ENCODE results near the gene EIF5. TPM values are rescaled to one million over a fixed set of nuclear protein-coding genes. Genes with fewer than 3 reads are reported as not detected.

The EIF5 gene
- total RNA-seq, 1 experiment from 2014 or later = 356 TPM

DNA sequence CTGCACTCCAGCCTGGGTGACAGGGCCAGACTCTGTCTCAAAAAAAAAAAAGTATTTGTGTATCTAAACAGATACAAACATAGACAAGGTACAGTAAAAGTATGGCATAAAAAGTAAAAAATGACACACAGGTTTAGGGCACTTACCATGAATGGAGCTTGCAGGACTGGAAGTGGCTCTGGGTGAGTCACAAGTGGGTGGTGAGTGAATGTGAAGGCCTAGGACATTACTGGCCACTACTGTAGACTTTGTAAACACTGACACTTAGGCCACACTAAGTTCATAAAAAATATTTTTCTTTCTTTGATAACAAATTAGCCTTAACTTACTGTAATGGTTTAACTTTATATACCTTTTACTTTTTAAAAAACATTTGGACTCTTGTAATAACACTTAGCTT, 38.0 kb upstream of the EIF5 start:
- H3K9me3 Mint-ChIP-seq = no peaks in the 10 kb centered on the region; a peak in 1 of 5 replicates
- H2AK5ac ChIP-seq (ENCODE audit: insufficient read length, low read length) = no peak overlapping the region
- H3K14ac ChIP-seq (ENCODE audit: insufficient read depth, low read length) = no peak overlapping the region
- H3K4ac ChIP-seq (ENCODE audit: low read depth, low read length) = no peak overlapping the region
- H3K27me3 Mint-ChIP-seq (ENCODE audit: low read depth) = peaks cover 8% of the 10 kb centered on the region
- no peaks in the 10 kb centered on the region for H3K9me3 ChIP-seq (ENCODE audit: control insufficient read depth, low read depth, low read length)
- no peak for DNase-seq
- H2BK120ac ChIP-seq (ENCODE audit: low read depth, low read length, poor library complexity, severe bottlenecking) = no peak overlapping the region
- no peak overlapping the region for H3K9ac ChIP-seq (ENCODE audit: extremely low read depth, insufficient read length, low read length)
- no peak overlapping the region for H4K91ac ChIP-seq (ENCODE audit: insufficient read length, low read depth, low read length)
- H3K27ac Mint-ChIP-seq = no peak overlapping the region
- no peaks in the 10 kb centered on the region for H4K20me1 ChIP-seq (ENCODE audit: control insufficient read depth, insufficient read depth, insufficient read length)
- no peaks in the 10 kb centered on the region for H3K79me2 ChIP-seq (ENCODE audit: insufficient read depth, low read length)
- no peak overlapping the region for H4K5ac ChIP-seq (ENCODE audit: insufficient read length, low read depth, low read length)
- no peak overlapping the region for H2BK20ac ChIP-seq (ENCODE audit: low read depth, low read length, poor library complexity, severe bottlenecking)
- no peak overlapping the region for H3K4me2 ChIP-seq (ENCODE audit: insufficient read depth, insufficient read length, low read length)
- H3K4me1 Mint-ChIP-seq = 0 out of 4 replicates have a peak, but pooled peaks cover 1 to 2% of the 10 kb centered on the region in 2 experiments
- no peak overlapping the region for H2BK12ac ChIP-seq (ENCODE audit: insufficient read length, low read depth, low read length)
- H3K23me2 ChIP-seq (ENCODE audit: insufficient read length, low read depth, low read length, poor library complexity, severe bottlenecking) = peaks cover 3% of the 10 kb centered on the region
- no peak overlapping the region for H3K27ac ChIP-seq (ENCODE audit: insufficient read length, low read depth, low read length)
- no peak overlapping the region for H3K23ac ChIP-seq (ENCODE audit: insufficient read length, low read depth, low read length)
- TF ChIP-seq, protein P1, sequence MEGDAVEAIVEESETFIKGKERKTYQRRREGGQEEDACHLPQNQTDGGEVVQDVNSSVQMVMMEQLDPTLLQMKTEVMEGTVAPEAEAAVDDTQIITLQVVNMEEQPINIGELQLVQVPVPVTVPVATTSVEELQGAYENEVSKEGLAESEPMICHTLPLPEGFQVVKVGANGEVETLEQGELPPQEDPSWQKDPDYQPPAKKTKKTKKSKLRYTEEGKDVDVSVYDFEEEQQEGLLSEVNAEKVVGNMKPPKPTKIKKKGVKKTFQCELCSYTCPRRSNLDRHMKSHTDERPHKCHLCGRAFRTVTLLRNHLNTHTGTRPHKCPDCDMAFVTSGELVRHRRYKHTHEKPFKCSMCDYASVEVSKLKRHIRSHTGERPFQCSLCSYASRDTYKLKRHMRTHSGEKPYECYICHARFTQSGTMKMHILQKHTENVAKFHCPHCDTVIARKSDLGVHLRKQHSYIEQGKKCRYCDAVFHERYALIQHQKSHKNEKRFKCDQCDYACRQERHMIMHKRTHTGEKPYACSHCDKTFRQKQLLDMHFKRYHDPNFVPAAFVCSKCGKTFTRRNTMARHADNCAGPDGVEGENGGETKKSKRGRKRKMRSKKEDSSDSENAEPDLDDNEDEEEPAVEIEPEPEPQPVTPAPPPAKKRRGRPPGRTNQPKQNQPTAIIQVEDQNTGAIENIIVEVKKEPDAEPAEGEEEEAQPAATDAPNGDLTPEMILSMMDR (conservative IDR thresholded peaks at IDR 0.05) = no peak
- H3K79me1 ChIP-seq (ENCODE audit: insufficient read depth, low read depth, low read length, poor library complexity, severe bottlenecking) = no peaks in the 10 kb centered on the region
- no peak overlapping the region for H3K4me3 Mint-ChIP-seq
- H2BK5ac ChIP-seq (ENCODE audit: insufficient read length, low read length) = no peak overlapping the region
- H4K8ac ChIP-seq (replicated peaks; ENCODE audit: insufficient read length, low read depth, low read length) = no peak overlapping the region
- no peak overlapping the region for H3K18ac ChIP-seq (ENCODE audit: insufficient read length, low read depth, low read length)
- H3K56ac ChIP-seq (ENCODE audit: insufficient read length, low read depth, low read length) = no peak overlapping the region
- H3T11ph ChIP-seq (ENCODE audit: low read length) = no peak overlapping the region
- H3K4me1 ChIP-seq (ENCODE audit: insufficient read depth, low read length) = no peaks in the 10 kb centered on the region
- no peak overlapping the region for H2AFZ ChIP-seq (ENCODE audit: low read length)
- no peak overlapping the region for H2BK15ac ChIP-seq (ENCODE audit: low read depth, low read length)
- H3K27me3 ChIP-seq (ENCODE audit: insufficient read depth, low read length) = no peaks in the 10 kb centered on the region
- no peaks in the 10 kb centered on the region; a peak in 1 of 7 replicates for H3K36me3 Mint-ChIP-seq (ENCODE audit: insufficient read depth in 1 of 3, low read depth in 3 of 3)

Measured in H9 (cell line).